Stimulated activated naive CD4-positive, alpha-beta T cell (primary cell): ENCODE data around the gene ZNF282.

ENCODE experiments used
- DNase-seq, 6 experiments: peaks; one replicate each; lab custom pipeline; 2025; lab: John Stamatoyannopoulos, UW

ZNF282 gene

DNA sequence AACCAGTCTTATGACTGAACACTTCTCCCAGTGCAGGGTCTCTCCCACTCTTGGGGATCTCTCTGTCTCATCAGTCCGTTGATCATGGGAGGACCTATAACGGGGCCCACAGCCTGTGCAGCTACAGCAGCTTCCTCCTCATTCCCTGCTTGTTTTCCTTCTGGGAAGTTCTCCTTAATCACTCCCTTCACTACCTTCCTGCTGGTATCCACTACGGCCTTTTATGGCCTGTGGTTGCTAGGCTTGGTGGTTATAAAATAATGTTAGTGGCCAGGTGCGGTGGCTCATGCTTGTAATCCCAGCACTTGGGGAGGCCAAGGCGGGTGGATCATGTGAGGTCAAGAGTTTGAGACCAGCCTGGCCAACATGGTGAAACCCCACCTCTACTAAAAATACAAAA lies 3.5 kb upstream of the ZNF282 start:
- no peak for DNase-seq

DNA sequence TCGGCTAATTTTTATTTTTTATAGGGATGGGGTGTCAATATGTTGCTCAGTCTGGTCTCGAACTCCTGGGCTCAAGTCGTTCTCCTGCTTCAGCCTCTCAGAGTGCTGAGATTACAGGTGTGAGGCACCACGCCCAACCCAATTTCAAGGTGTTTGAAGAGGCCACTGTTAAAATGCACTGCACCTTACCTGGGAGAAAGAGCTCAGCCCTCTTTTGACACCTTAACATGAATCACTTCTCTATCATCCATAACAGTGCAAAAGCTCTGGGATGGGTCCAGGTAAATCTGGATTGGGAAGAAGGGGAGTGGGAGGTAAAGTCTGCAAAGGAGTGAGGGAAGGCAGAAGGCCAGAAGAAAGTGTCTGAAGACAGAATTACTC lies 557 bp upstream of the ZNF282 start:
- DNase-seq, result no peak

DNA sequence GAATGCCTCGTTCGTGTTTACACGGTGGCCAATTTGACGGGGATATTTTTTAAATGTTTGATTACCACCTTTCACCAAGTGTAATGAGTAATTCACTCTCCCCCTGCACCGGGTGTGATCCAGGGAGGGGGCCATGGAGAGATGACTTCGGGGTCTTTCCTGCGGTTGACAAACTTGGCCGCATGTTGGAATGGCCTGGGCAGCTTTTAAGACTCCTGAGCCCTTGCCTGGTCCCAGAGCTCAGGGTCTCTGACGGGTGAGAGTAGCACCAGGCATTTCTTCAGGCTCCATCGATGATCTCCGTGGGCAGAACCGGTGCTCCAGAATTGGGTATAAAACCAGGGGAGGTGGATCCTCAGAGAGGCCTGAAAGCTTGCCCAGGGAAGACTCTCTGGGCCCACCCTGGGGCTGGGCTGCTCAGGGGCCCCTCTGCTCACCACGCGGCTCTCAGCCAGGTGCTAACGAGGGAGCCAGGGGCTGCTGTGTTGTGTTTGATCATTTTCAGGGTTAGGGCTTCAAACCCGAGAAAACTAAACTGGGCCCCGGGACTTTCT lies 882 bp downstream of the ZNF282 start:
- peak in 3 of 6 experiments; percentile 2 to 47 (median 17) for DNase-seq

DNA sequence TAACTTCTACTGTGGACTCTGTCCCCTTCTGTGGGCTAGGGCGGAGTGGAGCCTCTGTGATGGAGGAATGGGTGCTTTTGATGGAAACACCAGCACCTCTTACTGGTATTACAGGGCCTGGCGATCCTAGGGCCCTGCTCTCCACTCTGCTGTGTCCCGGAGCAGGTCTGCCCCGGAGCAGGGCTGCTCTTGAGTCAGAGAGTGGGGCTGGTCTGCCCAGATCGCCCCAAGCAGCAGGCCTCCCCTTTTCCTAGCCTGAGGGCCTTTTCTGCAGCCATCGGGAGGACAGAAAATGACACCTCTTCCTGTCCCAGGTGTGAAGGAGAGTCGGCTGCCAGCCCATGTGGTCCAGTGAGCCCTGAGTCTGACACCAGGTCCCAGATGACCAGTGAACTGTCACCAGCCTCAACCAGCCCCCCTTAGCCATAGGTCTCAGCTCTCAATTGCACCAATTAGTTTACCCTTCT lies 1.4 kb downstream of the ZNF282 start:
- DNase-seq, result no peak

DNA sequence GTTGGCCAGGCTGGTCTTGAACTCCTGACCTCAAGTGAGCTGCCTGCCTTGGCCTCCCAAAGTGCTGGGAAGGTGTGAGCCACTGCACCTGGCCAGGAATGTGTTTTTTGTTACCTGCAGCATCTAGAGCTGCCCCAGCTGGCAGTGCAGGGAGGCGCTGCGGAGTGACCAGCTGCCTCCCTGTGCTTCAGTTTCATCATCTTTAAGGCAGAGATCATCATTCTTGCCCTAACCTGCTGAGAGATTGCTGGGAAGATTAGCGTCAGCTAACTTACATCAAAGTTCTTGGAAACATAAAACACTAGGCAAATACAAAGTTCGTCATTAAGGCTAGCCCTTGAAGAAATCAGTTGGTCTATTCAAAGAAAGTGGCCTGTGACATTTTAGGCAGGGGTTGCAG lies 2.3 kb downstream of the ZNF282 start:
- no peak for DNase-seq

DNA sequence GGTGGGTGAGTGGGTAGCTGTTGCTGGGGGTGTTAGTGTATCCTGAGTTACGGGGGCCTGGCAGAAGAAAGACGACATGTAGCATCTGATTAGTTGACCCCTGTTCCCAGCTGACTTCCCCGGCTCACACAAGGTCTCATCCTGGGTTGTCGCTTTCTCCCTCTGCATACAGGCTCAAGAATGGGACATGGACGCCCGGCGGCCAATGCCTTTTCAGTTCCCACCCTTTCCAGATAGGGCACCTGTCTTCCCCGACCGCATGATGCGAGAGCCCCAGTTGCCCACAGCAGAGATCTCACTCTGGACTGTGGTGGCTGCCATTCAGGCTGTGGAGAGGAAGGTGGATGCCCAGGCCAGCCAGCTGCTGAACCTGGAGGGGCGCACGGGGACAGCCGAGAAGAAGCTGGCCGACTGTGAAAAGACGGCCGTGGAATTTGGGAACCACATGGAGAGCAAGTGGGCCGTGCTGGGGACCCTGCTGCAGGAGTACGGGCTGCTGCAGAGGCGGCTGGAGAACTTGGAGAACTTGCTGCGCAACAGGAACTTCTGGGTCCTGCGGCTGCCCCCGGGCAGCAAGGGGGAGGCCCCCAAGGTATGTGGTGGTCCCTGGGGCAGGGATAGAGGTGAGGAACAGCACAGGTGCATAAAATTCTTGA lies 2.9 kb downstream of the ZNF282 start:
- no peak for DNase-seq

DNA sequence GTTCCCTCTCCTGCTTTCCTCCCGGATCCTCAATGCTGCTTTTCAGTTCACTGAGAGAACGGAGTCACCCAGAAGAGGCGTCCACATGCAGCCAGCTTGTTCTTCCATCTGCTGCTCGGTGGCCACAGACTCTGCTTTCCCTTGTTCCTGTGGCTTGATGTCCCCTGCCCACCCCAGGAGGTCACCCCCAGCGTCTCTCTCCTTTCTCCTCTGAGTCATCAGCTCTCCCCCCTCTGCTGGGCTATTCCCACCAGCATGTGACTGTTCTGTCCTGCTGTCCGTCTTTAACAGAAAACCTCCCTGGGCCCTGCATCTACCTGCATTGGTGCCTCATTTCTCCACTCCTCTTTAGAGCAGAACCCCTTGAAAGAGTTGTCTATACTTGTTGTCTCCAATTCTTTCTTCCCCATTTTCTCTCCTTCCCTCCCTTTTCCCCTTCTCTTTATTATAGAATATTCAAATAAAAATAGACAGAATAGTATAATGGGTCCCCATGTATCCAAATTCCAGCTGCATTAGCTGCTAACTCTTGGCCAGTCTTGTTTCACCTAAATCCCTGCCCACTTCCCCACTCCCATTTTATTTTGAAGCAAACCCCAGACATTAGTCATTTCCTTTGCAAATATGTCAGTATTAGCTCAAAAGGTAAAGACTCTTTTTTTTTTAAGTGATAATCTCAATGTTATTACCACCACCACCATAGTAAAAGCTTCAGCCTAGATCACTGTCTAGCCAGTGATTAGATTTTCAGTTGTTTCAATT lies 4.1 kb downstream of the ZNF282 start:
- DNase-seq, result no peak

DNA sequence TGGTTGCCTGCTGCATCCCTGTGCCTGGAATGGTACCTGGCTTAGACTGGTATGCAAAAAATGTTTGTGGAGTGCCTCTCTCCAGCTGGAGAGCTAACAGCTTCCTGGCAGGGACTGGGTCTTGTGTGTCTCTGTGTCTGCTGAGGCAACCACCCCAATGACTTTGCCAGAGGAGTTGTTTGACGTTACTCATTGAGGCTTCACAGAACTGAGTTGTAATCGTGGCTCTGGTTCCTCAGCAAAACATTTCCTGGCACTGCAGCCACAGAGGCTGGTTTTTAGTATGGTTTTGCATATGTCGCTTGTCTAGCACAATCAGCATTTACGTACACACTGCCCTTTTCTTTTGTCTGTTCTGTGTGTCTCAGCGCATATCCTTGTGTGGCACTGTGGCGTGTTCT lies 7.5 kb downstream of the ZNF282 start:
- no peak for DNase-seq

DNA sequence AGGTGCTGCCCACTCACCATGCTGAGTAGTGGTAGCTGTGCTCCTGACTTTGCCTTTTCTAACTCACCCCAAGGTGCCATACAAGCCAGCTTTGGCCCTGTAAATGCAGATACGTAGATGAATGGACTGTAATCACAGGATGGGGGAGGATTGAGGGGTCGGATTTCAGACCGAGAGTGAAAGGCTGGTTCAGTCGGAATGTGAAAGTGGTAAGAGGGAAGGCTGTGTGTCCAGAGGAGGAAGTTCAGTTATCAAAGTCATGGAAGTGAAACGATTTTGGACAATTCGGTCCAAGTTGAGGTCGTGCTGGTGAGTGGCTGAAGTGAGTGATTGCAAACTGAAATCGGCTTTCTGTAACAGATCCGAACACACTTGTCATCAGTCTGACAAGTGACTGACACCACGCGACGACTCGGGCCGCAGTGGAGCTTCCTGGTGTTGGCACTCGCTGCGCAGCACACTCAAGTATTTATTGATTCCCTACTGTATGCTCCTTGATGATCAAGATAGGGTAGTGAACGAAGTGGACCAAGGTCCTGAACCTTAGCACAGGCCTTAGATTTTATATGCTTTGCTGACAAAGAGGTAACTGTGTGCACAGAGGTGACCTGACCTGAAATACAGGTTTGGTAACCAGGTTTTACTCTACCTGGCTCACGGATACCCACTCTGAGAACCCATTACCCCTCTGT lies 10.5 kb downstream of the ZNF282 start:
- DNase-seq, result no peak

DNA sequence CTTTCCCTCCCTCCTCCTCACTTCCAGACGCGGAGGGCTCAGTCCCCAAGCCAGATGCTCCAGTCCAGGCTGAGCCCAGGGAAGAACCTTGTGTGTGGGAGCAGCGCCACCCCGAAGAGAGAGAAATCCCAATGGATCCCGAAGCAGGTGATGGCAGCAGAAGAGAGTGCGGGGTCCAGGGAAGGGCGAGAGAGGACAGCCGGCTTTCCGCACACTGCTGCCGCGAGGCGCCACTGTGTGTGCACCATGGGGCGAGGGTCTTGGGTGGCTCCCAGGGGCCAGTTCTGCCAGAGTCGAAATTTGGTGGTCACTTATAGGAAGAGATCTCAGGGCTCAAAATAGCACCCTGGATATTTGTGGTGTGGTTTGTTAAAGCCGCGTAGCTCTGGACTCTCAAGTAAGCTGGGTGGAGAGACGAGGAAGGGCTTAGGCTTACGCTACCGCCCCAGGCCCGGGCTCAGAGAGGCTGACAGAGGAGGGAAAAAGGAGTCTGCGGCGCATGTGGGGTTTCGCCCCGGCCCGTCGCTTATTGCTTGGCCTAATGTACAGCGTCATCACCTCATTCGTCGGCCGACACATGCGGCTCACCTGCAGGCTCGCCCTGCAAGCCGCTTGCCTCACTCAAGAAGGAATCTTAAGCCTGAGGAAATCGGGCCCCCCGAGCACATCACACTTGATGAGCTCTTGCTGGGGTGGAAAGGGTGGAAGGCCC lies 12.1 kb downstream of the ZNF282 start:
- DNase-seq, result no peak

DNA sequence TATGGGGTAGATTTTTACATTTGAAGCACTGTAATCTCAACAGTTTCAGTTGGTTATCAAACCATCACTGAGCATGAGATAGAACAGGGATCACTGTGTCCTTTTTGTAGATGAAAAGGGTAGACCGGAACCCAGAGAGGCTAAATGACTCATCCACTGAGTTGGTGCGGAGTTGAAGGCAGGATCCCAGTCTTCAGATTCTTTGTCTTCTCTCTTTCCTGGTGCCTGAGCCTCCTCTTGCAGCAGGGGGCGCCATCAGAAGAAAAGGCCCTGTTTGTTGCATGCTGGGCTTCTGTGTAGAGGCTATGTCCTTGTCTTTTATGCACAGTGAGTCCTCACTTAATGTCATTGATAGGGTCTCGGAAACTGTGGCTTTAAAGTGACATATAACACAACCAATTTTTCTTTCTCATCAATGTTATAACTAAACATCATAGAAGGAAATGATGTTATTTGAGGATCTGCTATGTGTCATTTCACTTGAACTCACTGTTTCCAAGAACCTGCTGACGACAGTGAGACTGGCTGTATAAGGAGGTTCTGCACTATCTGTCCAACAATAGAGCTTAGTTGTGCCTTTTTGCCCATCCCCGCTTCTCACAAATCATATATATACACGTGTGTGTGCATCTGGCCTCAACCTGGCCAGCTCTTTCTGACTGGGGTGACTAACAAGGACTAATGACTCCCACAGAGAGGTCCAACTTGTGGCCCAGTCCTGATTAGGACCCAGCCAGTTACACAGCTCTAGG lies 14.3 kb downstream of the ZNF282 start:
- peak; percentile 4 to 52 (median 32) for DNase-seq

DNA sequence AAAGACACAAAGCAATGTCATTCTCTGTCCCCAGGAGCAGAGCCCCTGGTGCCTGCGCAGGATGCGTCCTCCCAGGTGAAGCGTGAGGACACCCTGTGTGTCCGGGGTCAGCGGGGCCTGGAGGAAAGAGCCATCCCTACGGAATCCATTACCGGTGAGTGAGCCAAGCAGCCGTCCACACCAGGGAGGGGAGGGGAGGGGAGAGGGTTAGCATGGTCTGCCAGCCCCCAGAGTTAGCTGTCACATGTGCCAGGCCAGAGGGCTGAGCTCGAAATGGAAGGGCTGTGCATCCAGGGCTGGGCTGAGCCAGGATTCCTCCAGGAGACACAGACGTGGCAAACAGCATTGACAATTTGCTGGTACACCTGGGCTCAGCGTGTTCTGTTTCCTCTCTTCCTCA lies 15.2 kb downstream of the ZNF282 start:
- no peak for DNase-seq

DNA sequence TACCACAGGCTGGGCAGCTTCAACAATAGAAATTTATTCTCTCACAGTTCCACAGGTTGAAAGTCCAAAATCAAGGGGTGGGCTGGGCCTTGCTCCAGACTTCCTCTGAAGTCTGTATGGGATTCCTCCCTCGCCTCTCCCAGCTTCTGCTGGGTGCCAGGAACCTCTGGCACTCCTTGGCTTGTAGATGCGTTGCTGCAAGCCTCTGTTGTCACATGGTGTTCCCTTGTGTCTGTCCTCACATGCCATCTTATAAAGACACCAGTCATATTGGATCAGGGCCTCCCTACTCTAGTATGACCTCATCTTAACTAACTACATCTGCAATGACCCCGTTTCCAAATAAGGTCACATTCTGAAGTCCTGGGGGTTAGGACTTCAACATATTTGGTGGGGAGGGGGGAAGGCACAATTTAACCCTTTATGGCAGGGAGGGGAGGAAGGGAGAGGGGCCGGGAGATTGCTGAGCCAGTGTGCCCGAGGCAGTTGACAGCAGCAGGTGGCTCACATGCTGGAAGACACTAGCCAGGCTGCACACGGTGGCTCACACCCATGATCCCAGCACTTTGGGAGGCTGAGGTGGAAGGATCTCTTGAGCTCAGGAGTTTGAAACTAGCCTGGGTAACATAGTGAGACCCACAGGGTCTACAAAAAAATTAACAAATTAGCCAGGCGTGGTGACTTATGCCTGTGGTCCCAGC lies 18.8 kb downstream of the ZNF282 start:
- DNase-seq, result no peak

DNA sequence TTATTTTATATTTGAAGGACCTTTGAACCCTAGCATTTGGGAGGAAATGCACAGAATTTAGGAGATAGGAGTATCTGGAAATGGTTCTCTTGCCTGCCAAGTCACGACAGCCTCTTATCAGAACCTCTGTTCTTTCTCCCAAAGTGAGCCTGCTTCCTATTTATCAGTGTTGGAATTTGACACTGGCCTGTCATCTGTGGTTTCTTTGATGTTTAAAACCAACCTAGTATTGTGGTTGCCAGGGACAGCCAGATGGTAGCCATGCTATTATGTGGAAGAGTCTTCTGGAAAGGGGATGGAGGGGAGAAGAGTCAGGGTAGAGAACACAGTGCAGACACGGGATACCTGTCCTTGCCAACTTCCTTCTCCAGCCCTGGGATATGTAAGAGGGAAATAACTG lies 21.1 kb downstream of the ZNF282 start:
- DNase-seq, result no peak

DNA sequence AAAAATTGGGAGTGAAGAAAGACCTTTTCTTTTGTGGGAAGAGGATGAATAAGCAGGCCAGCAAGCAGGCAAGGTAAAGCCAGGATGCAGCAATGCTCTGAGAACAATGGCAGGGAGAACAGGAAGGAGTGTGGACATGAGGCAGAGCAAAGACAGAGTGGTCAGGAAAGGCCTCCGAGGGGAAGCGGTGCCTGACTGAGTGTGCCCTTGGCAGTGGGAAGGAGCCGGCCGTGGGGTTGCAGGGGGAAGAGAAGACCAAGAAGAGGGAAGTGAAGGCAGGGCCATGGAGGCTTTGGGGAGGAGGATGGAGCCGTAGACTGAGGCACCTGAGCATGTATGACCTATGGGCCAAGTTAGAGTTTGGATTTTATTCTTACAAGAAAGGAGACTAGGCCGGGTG lies 22.2 kb downstream of the ZNF282 start:
- no peak for DNase-seq

DNA sequence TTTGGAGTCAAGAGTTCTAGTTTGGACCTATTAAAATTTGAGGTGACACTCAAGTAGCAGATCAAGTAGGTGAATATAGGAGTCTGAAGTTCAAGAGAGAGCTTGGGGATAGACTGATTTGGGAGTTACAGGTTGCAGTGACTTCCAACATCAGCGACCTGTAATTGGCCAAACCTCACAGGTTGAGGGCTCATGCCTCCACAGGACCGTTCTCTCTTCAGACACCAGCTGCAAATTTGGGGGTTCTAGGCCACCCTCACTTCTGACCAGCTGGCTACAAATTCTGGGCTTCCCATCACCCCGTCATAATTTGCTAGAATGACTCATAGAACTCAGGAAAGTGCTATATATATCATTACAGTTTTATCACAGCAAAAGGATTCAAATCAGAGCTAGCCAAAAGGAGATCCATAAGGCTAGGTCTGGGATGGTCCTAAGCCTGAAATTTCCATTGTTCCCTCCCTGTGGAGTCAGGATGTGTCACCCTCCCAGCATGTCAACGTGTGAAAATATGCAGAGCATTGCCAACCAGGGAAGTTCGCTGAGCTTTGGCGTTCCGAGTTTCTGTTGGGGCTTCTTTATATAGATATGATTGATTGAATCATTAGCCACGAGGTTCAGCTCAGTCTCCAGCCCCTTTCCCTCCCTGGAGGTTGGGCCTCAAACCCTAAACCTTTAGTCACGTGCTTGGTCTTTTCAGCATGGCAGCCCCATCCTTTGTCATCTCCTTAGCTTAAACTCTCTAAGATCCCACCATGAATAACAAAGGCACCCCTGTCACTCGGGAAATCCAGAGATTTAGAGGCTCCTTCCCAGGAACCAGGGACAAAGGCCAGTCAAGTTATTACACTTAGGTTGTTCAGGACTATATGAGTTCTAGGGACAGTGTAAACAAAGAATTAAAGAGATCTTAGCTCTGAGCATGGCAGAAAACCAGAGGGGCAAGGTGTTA lies 23.4 kb downstream of the ZNF282 start:
- no peak for DNase-seq

DNA sequence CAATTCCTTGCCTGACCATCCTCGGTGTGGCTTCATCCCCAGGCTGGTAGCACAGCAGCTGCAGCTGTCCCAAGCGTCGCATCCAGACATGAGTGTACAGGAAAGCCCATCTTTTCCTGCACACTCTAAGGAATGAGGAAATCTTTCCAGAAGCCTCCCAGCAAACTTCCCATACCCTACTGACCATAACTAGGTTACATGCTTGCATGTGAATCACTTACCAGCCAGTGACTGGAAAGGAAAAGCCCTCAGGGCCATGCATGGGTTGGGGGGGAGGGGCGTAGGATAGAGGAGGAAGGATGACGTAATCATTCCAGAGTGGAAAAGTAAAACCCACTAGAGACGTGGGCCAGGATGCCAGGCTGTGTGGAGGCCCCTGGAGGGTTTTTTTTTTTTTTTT lies 25.2 kb downstream of the ZNF282 start:
- DNase-seq, result no peak

DNA sequence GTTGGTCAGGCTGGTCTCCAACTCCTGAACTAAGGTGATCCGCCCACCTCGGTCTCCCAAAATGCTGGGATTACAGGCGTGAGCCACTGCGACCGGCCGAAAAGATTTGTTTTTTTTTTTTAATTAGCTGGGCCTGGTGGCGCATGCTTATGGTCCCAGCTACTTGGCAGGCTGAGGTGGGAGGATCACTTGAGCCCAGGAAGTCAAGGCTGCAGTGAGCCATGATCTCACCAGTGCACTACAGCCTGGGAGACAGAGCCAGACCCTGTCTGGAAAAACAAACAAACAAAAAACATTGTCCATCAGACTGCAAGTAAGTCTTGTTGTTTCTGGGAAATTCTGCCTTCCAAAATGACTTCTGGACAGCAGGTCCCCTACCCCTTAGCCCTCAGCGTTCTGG lies 27.8 kb downstream of the ZNF282 start:
- DNase-seq, result no peak

DNA sequence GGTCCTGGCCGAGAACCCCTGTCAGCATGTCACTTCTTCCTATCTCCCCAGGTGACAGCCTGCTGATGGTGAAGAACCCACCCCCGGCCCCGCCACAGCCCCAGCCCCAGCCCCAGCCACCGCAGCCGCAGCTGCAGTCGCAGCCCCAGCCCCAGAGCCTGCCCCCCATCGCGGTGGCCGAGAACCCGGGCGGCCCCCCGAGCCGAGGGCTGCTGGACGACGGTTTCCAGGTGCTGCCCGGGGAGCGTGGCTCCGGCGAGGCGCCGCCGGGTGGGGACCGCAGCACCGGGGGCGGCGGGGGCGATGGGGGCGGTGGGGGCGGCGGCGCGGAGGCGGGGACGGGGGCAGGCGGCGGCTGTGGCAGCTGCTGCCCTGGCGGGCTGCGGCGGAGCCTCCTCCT lies 28.4 kb downstream of the ZNF282 start:
- DNase-seq, result no peak

DNA sequence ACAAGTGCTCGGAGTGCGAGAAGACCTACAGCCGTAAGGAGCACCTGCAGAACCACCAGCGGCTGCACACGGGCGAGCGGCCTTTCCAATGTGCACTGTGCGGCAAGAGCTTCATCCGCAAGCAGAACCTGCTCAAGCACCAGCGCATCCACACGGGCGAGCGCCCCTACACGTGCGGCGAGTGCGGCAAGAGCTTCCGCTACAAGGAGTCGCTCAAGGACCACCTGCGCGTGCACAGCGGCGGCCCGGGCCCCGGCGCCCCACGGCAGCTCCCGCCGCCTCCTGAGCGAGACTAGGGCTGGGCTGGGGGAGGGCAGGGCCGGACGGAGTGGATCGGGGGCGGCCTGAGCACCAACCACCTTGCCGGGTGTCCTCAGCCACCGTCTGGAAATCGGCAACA lies 29.0 kb downstream of the ZNF282 start:
- no peak for DNase-seq
